ENCODE data around the gene HSD17B1. TPM values are rescaled to one million over a fixed set of nuclear protein-coding genes. Genes with fewer than 3 reads are reported as not detected.
A peak's percentile ranks its signal among the peaks of the same experiment; 100 is the strongest.

HSD17B1 gene
- total and polyA plus RNA-seq, 2 donors (not counting 1 experiment from before 2014, with no cell fraction given), result 0.40 to 2.6 TPM

- Histone ChIP-seq H2AFZ (ENCODE audit: low read length) (no peak overlapping the region), H3K27ac (ENCODE audit: insufficient read depth, low read length) (peak overlapping the region; percentile 97), H3K4me2 (ENCODE audit: extremely low read depth, insufficient read depth, low read length) (peak overlapping the region; percentile 38), H3K9me3 (ENCODE audit: control insufficient read depth, insufficient read depth, low read depth, low read length) (no peaks in the 10 kb centered on the region), H4K20me1 (ENCODE audit: control insufficient read depth, extremely low read depth, insufficient read depth, low read length) (no peaks in the 10 kb centered on the region), H3K36me3 (ENCODE audit: control insufficient read depth, insufficient read depth, low read length) (peaks cover 6% of the 10 kb centered on the region), H3K4me3 (replicated peaks in 1 of 4; ENCODE audit: control extremely low read depth in 1 of 4, insufficient read depth in 1 of 4, low read depth in 3 of 4, low read length in 4 of 4) (no peak overlapping the region), H3K79me2 (ENCODE audit: control insufficient read depth, insufficient read depth, low read length) (no peaks in the 10 kb centered on the region), H3K27me3 (ENCODE audit: control insufficient read depth, insufficient read depth, low read length) (no peaks in the 10 kb centered on the region), H3K4me1 (ENCODE audit: control insufficient read depth, extremely low read depth, insufficient read depth, low read length) (peaks cover 58% of the 10 kb centered on the region), H3K9ac (ENCODE audit: insufficient read depth, low read length) (peak overlapping the region; percentile 28)
- DNase-seq (ENCODE audit: low read depth in 2 of 2), result peak in 1 of 2 donors; percentile 47
- TF ChIP-seq EZH2 (IDR thresholded peaks at IDR 0.05; ENCODE audit: low read length, missing control alignments) (no peak), CTCF (conservative IDR thresholded peaks at IDR 0.05 in 1 of 2, IDR thresholded peaks at IDR 0.05 in 1 of 2; ENCODE audit: low read depth in 1 of 2, low read length in 2 of 2) (no peak)
Measured at GRCh38 chr17:42521666-42522262, 31.0 kb upstream of the HSD17B1 start.

DNA sequence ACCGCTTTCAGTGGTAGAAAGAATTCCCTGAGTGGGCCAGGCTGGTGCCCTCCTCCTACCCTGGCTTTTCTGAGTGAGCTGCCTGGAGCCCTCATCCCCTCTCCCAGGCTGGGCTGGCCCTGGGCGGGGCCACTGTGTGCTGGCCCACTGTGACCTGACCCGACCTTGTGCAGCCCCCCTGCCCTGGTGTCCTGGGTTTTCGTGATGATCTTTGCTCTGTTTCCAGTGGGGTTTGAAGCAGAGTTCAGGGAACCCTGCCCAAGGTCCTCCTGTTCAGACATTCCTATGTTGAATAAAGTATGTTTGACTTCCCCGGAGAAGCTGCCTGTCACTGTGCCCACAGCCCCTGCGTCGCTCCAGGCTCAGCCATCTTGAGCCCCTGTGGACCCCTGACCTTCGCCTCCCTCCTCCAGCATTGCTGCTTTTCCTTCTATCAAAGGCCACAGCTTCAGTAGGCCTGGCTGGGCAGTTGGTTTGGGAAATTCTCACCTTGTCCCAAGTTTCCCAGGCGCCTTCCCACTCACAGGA is 30.4 kb upstream of the HSD17B1 start:
- Histone ChIP-seq H3K4me2 (ENCODE audit: extremely low read depth, insufficient read depth, low read length) (peak overlapping the region; percentile 19), H3K27ac (ENCODE audit: insufficient read depth, low read length) (peak overlapping the region; percentile 97), H3K27me3 (ENCODE audit: control insufficient read depth, insufficient read depth, low read length) (no peaks in the 10 kb centered on the region), H3K4me1 (ENCODE audit: control insufficient read depth, extremely low read depth, insufficient read depth, low read length) (peaks cover 58% of the 10 kb centered on the region), H3K4me3 (replicated peaks in 1 of 4; ENCODE audit: control extremely low read depth in 1 of 4, insufficient read depth in 1 of 4, low read depth in 3 of 4, low read length in 4 of 4) (no peak overlapping the region), H3K9me3 (ENCODE audit: control insufficient read depth, insufficient read depth, low read depth, low read length) (no peaks in the 10 kb centered on the region), H3K79me2 (ENCODE audit: control insufficient read depth, insufficient read depth, low read length) (no peaks in the 10 kb centered on the region), H3K9ac (ENCODE audit: insufficient read depth, low read length) (peak overlapping the region; percentile 28), H4K20me1 (ENCODE audit: control insufficient read depth, extremely low read depth, insufficient read depth, low read length) (no peaks in the 10 kb centered on the region), H3K36me3 (ENCODE audit: control insufficient read depth, insufficient read depth, low read length) (peaks cover 6% of the 10 kb centered on the region), H2AFZ (ENCODE audit: low read length) (no peak overlapping the region)
- TF ChIP-seq CTCF (conservative IDR thresholded peaks at IDR 0.05 in 1 of 2, IDR thresholded peaks at IDR 0.05 in 1 of 2; ENCODE audit: low read depth in 1 of 2, low read length in 2 of 2) (no peak), EZH2 (IDR thresholded peaks at IDR 0.05; ENCODE audit: low read length, missing control alignments) (no peak)
- DNase-seq (ENCODE audit: low read depth in 2 of 2), result no peak

GRCh38 chr17:42522798-42523278 is 29.9 kb upstream of the HSD17B1 start:
- peak overlapping the region; percentile 97 for H3K27ac ChIP-seq (ENCODE audit: insufficient read depth, low read length)
- TF ChIP-seq CTCF (conservative IDR thresholded peaks at IDR 0.05 in 1 of 2, IDR thresholded peaks at IDR 0.05 in 1 of 2; ENCODE audit: low read depth in 1 of 2, low read length in 2 of 2) (no peak), EZH2 (IDR thresholded peaks at IDR 0.05; ENCODE audit: low read length, missing control alignments) (no peak)
- H3K9ac ChIP-seq (ENCODE audit: insufficient read depth, low read length), result no peak overlapping the region

More at GRCh38 chr17:42522798-42523278, 29.9 kb upstream of the HSD17B1 start:
- H3K4me2 ChIP-seq (ENCODE audit: extremely low read depth, insufficient read depth, low read length), result no peak overlapping the region
- H3K9me3 ChIP-seq (ENCODE audit: control insufficient read depth, insufficient read depth, low read depth, low read length), result no peaks in the 10 kb centered on the region
- H3K79me2 ChIP-seq (ENCODE audit: control insufficient read depth, insufficient read depth, low read length), result no peaks in the 10 kb centered on the region
- H3K4me1 ChIP-seq (ENCODE audit: control insufficient read depth, extremely low read depth, insufficient read depth, low read length), result peaks cover 55% of the 10 kb centered on the region
- no peak overlapping the region for H3K4me3 ChIP-seq (replicated peaks in 1 of 4; ENCODE audit: control extremely low read depth in 1 of 4, insufficient read depth in 1 of 4, low read depth in 3 of 4, low read length in 4 of 4)
- no peaks in the 10 kb centered on the region for H3K27me3 ChIP-seq (ENCODE audit: control insufficient read depth, insufficient read depth, low read length)
- no peak overlapping the region for H2AFZ ChIP-seq (ENCODE audit: low read length)
- no peak for DNase-seq (ENCODE audit: low read depth in 2 of 2)
- no peaks in the 10 kb centered on the region for H4K20me1 ChIP-seq (ENCODE audit: control insufficient read depth, extremely low read depth, insufficient read depth, low read length)
- peaks cover 6% of the 10 kb centered on the region for H3K36me3 ChIP-seq (ENCODE audit: control insufficient read depth, insufficient read depth, low read length)

Measured in fibroblast of lung (primary cell).